ENCODE results near the gene TNRC18.

GRCh38 chr7:5265320-5266190 lies 158.1 kb downstream of the TNRC18 start:
- TF ChIP-seq RCOR1 (IDR thresholded peaks at IDR 0.05; ENCODE audit: borderline replicate concordance in 1 of 2, low read depth in 2 of 2, low read length in 2 of 2) (no peak), YY1 (IDR thresholded peaks at IDR 0.05; ENCODE audit: borderline replicate concordance in 1 of 3, control insufficient read depth in 1 of 3, extremely low read depth in 1 of 3, insufficient read depth in 3 of 3, insufficient read length in 1 of 3, insufficient replicate concordance in 2 of 3, low read depth in 1 of 3, low read length in 2 of 3) (no peak), TCF7L2 (IDR thresholded peaks at IDR 0.05; ENCODE audit: low read depth, low read length) (no peak)
